IMR-90 (cell line): ENCODE results near the gene ITPR2. TPM values are rescaled to one million over a fixed set of nuclear protein-coding genes. Genes with fewer than 3 reads are reported as not detected.

Experiments used
- ATAC-seq: fragments of 200-7000 bp; cut with Tn5 transposase; 2 replicates; pipeline ENCODE4 v1.9.1; 2020; ENCODE audit warnings: low read depth, mild to moderate bottlenecking, moderate library complexity
- BruUV-seq: library from RNA; stranded (reverse); fragments of 400-500 nt; replicated peaks from 2 replicates; lab custom pipeline; 2021; lab: Mats Ljungman, UMichigan
- CTCF ChIA-PET: fragments of 300-600 bp; formaldehyde crosslinking; extraction: SDS; loops from one replicate; lab custom pipeline; 2021; ENCODE audit warnings: antibody characterized with exemption; lab: Yijun Ruan, JAX
- POLR2A ChIA-PET: fragments of 300-600 bp; sonication (Branson Sonifier 250); formaldehyde crosslinking; loops from one replicate; lab custom pipeline; 2022; ENCODE audit warnings: antibody characterized with exemption; ENCODE audit not compliant: unreplicated experiment; lab: Charles Lee
- DNase-seq: peaks from one replicate; pipeline ENCODE4 v3.0.0; 2013
- H2AFZ ChIP-seq: replicated peaks from 2 replicates; pipeline ENCODE3; 2013; ENCODE audit warnings: low read length, mild to moderate bottlenecking; ENCODE audit not compliant: poor library complexity
- H2AK5ac ChIP-seq: 2 replicates; pipeline ENCODE4 v1.6.1; 2013; ENCODE audit warnings: low read depth, low read length, inconsistent platforms
- H2AK9ac ChIP-seq: replicated peaks from 2 replicates; pipeline ENCODE3; 2013; ENCODE audit warnings: mild to moderate bottlenecking, low read depth, low read length, moderate library complexity; ENCODE audit not compliant: poor library complexity
- H2BK120ac ChIP-seq: 2 replicates; pipeline ENCODE4 v1.6.1; 2013; ENCODE audit warnings: low read depth, low read length, inconsistent platforms
- H2BK15ac ChIP-seq: 3 replicates; pipeline ENCODE4 v1.6.1; 2013; ENCODE audit warnings: low read depth, low read length, inconsistent platforms
- H2BK20ac ChIP-seq: 2 replicates; pipeline ENCODE4 v1.6.1; 2013; ENCODE audit warnings: low read depth, mild to moderate bottlenecking, inconsistent platforms, low read length, moderate library complexity
- H2BK5ac ChIP-seq: 2 replicates; pipeline ENCODE4 v1.6.1; 2013; ENCODE audit warnings: mild to moderate bottlenecking, low read depth, low read length, inconsistent platforms; ENCODE audit not compliant: poor library complexity, severe bottlenecking
- H3K14ac ChIP-seq: replicated peaks from 2 replicates; pipeline ENCODE4 v1.6.1; 2013; ENCODE audit warnings: low read depth, low read length, inconsistent platforms
- H3K18ac ChIP-seq: 2 replicates; pipeline ENCODE4 v1.6.1; 2013; ENCODE audit warnings: low read depth, low read length, control low read depth
- H3K23ac ChIP-seq: 2 replicates; pipeline ENCODE4 v1.6.1; 2013; ENCODE audit warnings: low read depth, low read length, inconsistent platforms
- H3K27ac ChIP-seq: 2 replicates; pipeline ENCODE4 v1.5.1; 2013; ENCODE audit warnings: mild to moderate bottlenecking, control low read depth, low read length; ENCODE audit not compliant: insufficient read depth
- H3K27me3 ChIP-seq: 2 replicates; pipeline ENCODE4 v1.6.1; 2013; ENCODE audit warnings: low read length; ENCODE audit not compliant: control insufficient read depth, insufficient read depth
- H3K36me3 ChIP-seq: 2 replicates; pipeline ENCODE4 v1.6.1; 2013; ENCODE audit warnings: low read length, mixed read lengths; ENCODE audit not compliant: control insufficient read depth, insufficient read depth
- H3K4ac ChIP-seq: 2 replicates; pipeline ENCODE4 v1.6.1; 2013; ENCODE audit warnings: low read depth, low read length, inconsistent platforms
- H3K4me1 ChIP-seq: 2 replicates; pipeline ENCODE4 v1.6.1; 2013; ENCODE audit warnings: low read length, mixed read lengths; ENCODE audit not compliant: control insufficient read depth, insufficient read depth
- H3K4me2 ChIP-seq: 2 replicates; pipeline ENCODE4 v1.6.1; 2013; ENCODE audit warnings: low read depth, mild to moderate bottlenecking, control low read depth, low read length, moderate library complexity
- H3K4me3 ChIP-seq: 2 replicates; pipeline ENCODE4 v1.5.1; 2013; ENCODE audit warnings: low read depth, mild to moderate bottlenecking, control low read depth, low read length, moderate library complexity; ENCODE audit not compliant: insufficient read depth
- H3K56ac ChIP-seq: 2 replicates; pipeline ENCODE4 v1.6.1; 2013; ENCODE audit warnings: low read length, inconsistent platforms; ENCODE audit not compliant: insufficient read depth; ENCODE audit errors: extremely low read depth
- H3K79me1 ChIP-seq, 2 experiments: 2 replicates each; pipeline ENCODE4 v1.6.1; 2013; ENCODE audit warnings: low read length in 2 of 2, inconsistent platforms in 1 of 2, low read depth in 1 of 2
- H3K9ac ChIP-seq: 2 replicates; pipeline ENCODE4 v1.6.1; 2013; ENCODE audit warnings: low read depth, low read length, control low read depth
- H3K9me1 ChIP-seq: 2 replicates; pipeline ENCODE4 v1.6.1; 2013; ENCODE audit warnings: low read length, inconsistent platforms; ENCODE audit not compliant: insufficient read depth
- H3K9me3 ChIP-seq: 2 replicates; pipeline ENCODE4 v1.6.1; 2013; ENCODE audit warnings: low read length; ENCODE audit not compliant: control insufficient read depth, insufficient read depth
- H4K20me1 ChIP-seq: 2 replicates; pipeline ENCODE4 v1.6.1; 2013; ENCODE audit warnings: low read length, inconsistent platforms; ENCODE audit not compliant: insufficient read depth
- H4K5ac ChIP-seq: 2 replicates; pipeline ENCODE4 v1.6.1; 2013; ENCODE audit warnings: mild to moderate bottlenecking, low read depth, low read length, control low read depth
- H4K8ac ChIP-seq, 2 experiments: 2 replicates each; pipeline ENCODE4 v1.6.1; 2013; ENCODE audit warnings: low read depth in 2 of 2, low read length in 2 of 2, control low read depth in 1 of 2, inconsistent platforms in 1 of 2
- H4K91ac ChIP-seq: 2 replicates; pipeline ENCODE4 v1.6.1; 2013; ENCODE audit warnings: low read depth, low read length, inconsistent platforms; ENCODE audit not compliant: insufficient read depth
- BHLHE40 ChIP-seq: fragments of 150-350 bp; IDR thresholded peaks from 2 replicates; pipeline ENCODE4 v1.6.1; 2016; ENCODE audit warnings: mild to moderate bottlenecking, low read depth, low read length
- MAFK ChIP-seq: IDR thresholded peaks from 2 replicates; pipeline ENCODE4 v1.6.1; 2012; ENCODE audit warnings: low read depth, low read length, improper control_type of control experiment
- MAZ ChIP-seq: IDR thresholded peaks from 2 replicates; pipeline ENCODE4 v1.6.1; 2012; ENCODE audit warnings: low read depth, mild to moderate bottlenecking, low read length, improper control_type of control experiment, moderate library complexity, borderline replicate concordance
- POLR2A ChIP-seq: IDR thresholded peaks from 2 replicates; pipeline ENCODE4 v1.6.1; 2012; ENCODE audit warnings: mild to moderate bottlenecking, low read depth, low read length
- RAD21 ChIP-seq: IDR thresholded peaks from 2 replicates; pipeline ENCODE4 v1.6.1; 2012; ENCODE audit warnings: low read length, improper control_type of control experiment
- WGBS, 2 experiments: methylation state at CpG; one replicate each; pipeline versions ENCODE4 v1.1.5 to v1.1.7; 2013; ENCODE audit warnings: missing lambda C conversion rate in 2 of 2; ENCODE audit not compliant: insufficient read length in 1 of 2; ENCODE audit errors: extremely low coverage in 2 of 2; 5-methylcytosine and 5-hydroxymethylcytosine counted together
- dilution Hi-C: fragments of 300-500 bp; cut with HindIII; formaldehyde crosslinking; loops from one replicate; pipeline ENCODE4 v1.14.3; 2018; ENCODE audit warnings: low sequenced_read_pairs; ENCODE audit not compliant: unreplicated experiment
- in situ Hi-C: fragments of 300-500 bp; cut with MboI; formaldehyde crosslinking; loops from 3 replicates; pipeline ENCODE4 v1.14.3; 2019; ENCODE audit warnings: low sequenced_read_pairs, inconsistent platforms, mixed read lengths
- intact Hi-C: fragments of 100-400 bp; cut with micrococcal nuclease; formaldehyde crosslinking; loops from 2 replicates; pipeline ENCODE4 v1.10.0; 2022
- polyA plus RNA-seq, 3 experiments: library from polyadenylated mRNA; depleted of rRNA; stranded (reverse); fragments of >200 nt; gene quantifications; 2 replicates each; pipeline ENCODE4 v1.2.3, GENCODE V29; 2012; ENCODE audit warnings: low replicate concordance in 1 of 3
- total RNA-seq: library from RNA; depleted of rRNA; stranded (reverse); fragments of >200 nt; gene quantifications from 2 replicates; pipeline ENCODE4 v1.2.3, GENCODE V29; 2012

ITPR2 gene
- total and polyA plus RNA-seq, 2 of the 4 experiments (the other 2 are of a cell fraction): 1.2 to 9.0 TPM

- Histone ChIP-seq H3K9me3 (peaks cover 8% of the 10 kb centered on the region), H3K4me1 (no peaks in the 10 kb centered on the region), H2BK5ac (no peak overlapping the region), H4K8ac (no peak overlapping the region), H3K4me3 (no peak overlapping the region), H4K91ac (no peak overlapping the region), H2BK15ac (no peak overlapping the region), H2AFZ (no peak overlapping the region), H2AK5ac (no peak overlapping the region), H3K4ac (no peak overlapping the region), H3K36me3 (no peaks in the 10 kb centered on the region), H2BK20ac (no peak overlapping the region), H4K20me1 (no peaks in the 10 kb centered on the region), H2BK120ac (no peak overlapping the region), H3K27me3 (no peaks in the 10 kb centered on the region), H3K27ac (no peak overlapping the region), H2AK9ac (no peak overlapping the region), H3K9ac (no peak overlapping the region), H3K56ac (no peak overlapping the region), H4K5ac (no peak overlapping the region), H3K14ac (no peak overlapping the region), H3K9me1 (no peaks in the 10 kb centered on the region), H3K18ac (no peak overlapping the region), H3K79me1 (no peaks in the 10 kb centered on the region), H3K4me2 (no peak overlapping the region), H3K23ac (no peak overlapping the region)
- TF ChIP-seq MAFK: no peak
- no peak for TF ChIP-seq POLR2A
- TF ChIP-seq BHLHE40: no peak
- no peak for TF ChIP-seq MAZ
- no peak for TF ChIP-seq RAD21
- DNase-seq (no peak), ATAC-seq (no peak)
- in situ Hi-C loops (no loop called here), intact Hi-C loops (loop anchor here (5.0 kb wide), 1 partner anchor 85 kb away; no protein-coding TSS in a partner anchor), dilution Hi-C loops (no loop called here)
- WGBS, 2 experiments: no CpG with 5 or more reads among the region's 4 CpGs
- ChIA-PET POLR2A (no interaction called here), CTCF (no interaction called here)
- no TSS peak for BruUV-seq
These were observed 305.3 kb downstream of the ITPR2 start for GRCh38 chr12:26527682-26528081.
